ENCODE results near the gene FOXRED2.
"Not testable (repeated sequence)": the region's sequence is repeated elsewhere in the genome, so short reads cannot be mapped to it uniquely, and the experiment has no call there.

The FOXRED2 gene

GRCh38 chr22:36452250-36452977, 54.4 kb downstream of the FOXRED2 start:
- DNase-seq (ENCODE audit: low read depth in 2 of 3, low spot score in 1 of 3), result no peak

- not testable (repeated sequence) for DNase-seq (ENCODE audit: low read depth in 2 of 3, low spot score in 1 of 3)
These were observed 55.9 kb downstream of the FOXRED2 start for GRCh38 chr22:36450923-36451322.

GRCh38 chr22:36449596-36450175, 57.2 kb downstream of the FOXRED2 start:
- DNase-seq (ENCODE audit: low read depth in 2 of 3, low spot score in 1 of 3), result no peak

- DNase-seq (ENCODE audit: low read depth in 2 of 3, low spot score in 1 of 3), result no peak
These were observed 59.2 kb downstream of the FOXRED2 start for GRCh38 chr22:36447632-36448031.

GRCh38 chr22:36445158-36445668, 61.6 kb downstream of the FOXRED2 start:
- DNase-seq (ENCODE audit: low read depth in 2 of 3, low spot score in 1 of 3), result no peak

- no peak for DNase-seq (ENCODE audit: low read depth in 2 of 3, low spot score in 1 of 3)
These were observed 63.6 kb downstream of the FOXRED2 start for GRCh38 chr22:36443198-36443770.

- DNase-seq (ENCODE audit: low read depth in 2 of 3, low spot score in 1 of 3), result no peak
These were observed 64.2 kb downstream of the FOXRED2 start for GRCh38 chr22:36442506-36443197.

GRCh38 chr22:36440429-36441002, 66.3 kb downstream of the FOXRED2 start:
- no peak for DNase-seq (ENCODE audit: low read depth in 2 of 3, low spot score in 1 of 3)

- DNase-seq (ENCODE audit: low read depth in 2 of 3, low spot score in 1 of 3), result no peak
These were observed 67.2 kb downstream of the FOXRED2 start for GRCh38 chr22:36439481-36440271.
